ENCODE data around the gene MAL.

DNA sequence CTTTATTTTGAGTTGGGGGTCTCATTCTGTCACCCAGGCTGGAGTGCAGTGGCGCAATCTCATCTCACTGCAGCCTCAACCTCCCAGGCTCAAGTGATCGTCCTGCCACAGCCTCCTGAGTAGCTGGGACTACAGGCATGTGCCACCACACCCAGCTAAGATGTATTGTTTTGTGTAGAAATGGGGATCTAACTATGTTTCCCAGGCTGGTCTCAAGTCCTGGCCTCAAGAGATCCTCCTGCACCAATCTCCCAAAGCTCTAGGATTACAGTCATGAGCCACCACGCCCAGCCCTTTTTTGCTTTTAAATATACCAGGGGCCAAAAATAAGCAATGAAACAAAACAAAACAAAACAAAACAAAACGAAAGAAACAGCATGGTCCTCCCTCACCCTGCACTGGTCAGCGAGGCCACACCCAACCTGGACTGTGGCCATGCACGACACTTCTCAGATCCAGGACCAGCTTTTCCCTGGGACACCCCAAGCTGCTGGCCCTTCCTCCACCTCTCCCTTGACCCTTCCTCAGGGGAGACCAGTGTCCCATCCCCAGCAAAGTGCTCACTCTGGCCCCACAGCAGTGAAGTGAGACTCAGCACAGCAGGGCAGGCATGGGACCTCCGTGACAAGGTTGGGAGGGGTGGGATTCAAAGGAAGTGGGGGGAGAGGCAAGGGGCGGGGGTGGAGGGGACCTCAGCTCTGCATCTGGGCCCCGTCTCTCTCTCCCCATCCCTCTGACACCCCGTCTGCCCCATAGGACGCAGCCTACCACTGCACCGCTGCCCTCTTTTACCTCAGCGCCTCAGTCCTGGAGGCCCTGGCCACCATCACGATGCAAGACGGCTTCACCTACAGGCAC is 23.5 kb downstream of the MAL start:
- TF ChIP-seq SRF (IDR thresholded peaks at IDR 0.05; ENCODE audit: low read depth, low read length) (no peak), ZNF274 (IDR thresholded peaks at IDR 0.05; ENCODE audit: borderline replicate concordance, extremely low read depth, low read length) (no peak), CEBPB (IDR thresholded peaks at IDR 0.05; ENCODE audit: low read depth, low read length) (no peak), RNF2 (IDR thresholded peaks at IDR 0.05; ENCODE audit: borderline replicate concordance, low read depth, low read length, missing control alignments, poor library complexity, severe bottlenecking) (no peak), EP300 (IDR thresholded peaks at IDR 0.05; ENCODE audit: borderline replicate concordance in 1 of 2, low read depth in 2 of 2, low read length in 2 of 2) (no peak), EZH2 (IDR thresholded peaks at IDR 0.05; ENCODE audit: low read depth, low read length, severe bottlenecking) (no peak), POLR2AphosphoS5 (IDR thresholded peaks at IDR 0.05; ENCODE audit: low read depth, low read length) (no peak), SUZ12 (IDR thresholded peaks at IDR 0.05; ENCODE audit: low read length) (no peak), BCL11A (IDR thresholded peaks at IDR 0.05; ENCODE audit: low read depth in 2 of 2, low read length in 2 of 2) (no peak), KDM1A (IDR thresholded peaks at IDR 0.05; ENCODE audit: borderline replicate concordance, low read length) (no peak)
- TF ChIP-seq, protein P1, sequence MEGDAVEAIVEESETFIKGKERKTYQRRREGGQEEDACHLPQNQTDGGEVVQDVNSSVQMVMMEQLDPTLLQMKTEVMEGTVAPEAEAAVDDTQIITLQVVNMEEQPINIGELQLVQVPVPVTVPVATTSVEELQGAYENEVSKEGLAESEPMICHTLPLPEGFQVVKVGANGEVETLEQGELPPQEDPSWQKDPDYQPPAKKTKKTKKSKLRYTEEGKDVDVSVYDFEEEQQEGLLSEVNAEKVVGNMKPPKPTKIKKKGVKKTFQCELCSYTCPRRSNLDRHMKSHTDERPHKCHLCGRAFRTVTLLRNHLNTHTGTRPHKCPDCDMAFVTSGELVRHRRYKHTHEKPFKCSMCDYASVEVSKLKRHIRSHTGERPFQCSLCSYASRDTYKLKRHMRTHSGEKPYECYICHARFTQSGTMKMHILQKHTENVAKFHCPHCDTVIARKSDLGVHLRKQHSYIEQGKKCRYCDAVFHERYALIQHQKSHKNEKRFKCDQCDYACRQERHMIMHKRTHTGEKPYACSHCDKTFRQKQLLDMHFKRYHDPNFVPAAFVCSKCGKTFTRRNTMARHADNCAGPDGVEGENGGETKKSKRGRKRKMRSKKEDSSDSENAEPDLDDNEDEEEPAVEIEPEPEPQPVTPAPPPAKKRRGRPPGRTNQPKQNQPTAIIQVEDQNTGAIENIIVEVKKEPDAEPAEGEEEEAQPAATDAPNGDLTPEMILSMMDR (IDR thresholded peaks at IDR 0.05; ENCODE audit: control extremely low read depth in 1 of 3, insufficient read depth in 1 of 3, low read depth in 1 of 3, low read length in 3 of 3), result no peak

All from H1 (cell line).